GM21825 (cell line): ENCODE measurements around the gene ARHGAP44.
"Not testable (repeated sequence)": the region's sequence is repeated elsewhere in the genome, so short reads cannot be mapped to it uniquely, and the experiment has no call there.

ENCODE experiments used
- ATAC-seq: cut with Tn5 transposase; IDR thresholded peaks from one replicate; pipeline ENCODE4 v1.9.1; 2021; ENCODE audit warnings: mild to moderate bottlenecking, moderate library complexity; ENCODE audit not compliant: unreplicated experiment

The ARHGAP44 gene

GRCh38 chr17:12814718-12815117, 25.4 kb downstream of the ARHGAP44 start:
- ATAC-seq: no peak

GRCh38 chr17:12815642-12816141, 26.4 kb downstream of the ARHGAP44 start:
- peak; percentile 98 for ATAC-seq

GRCh38 chr17:12821376-12821940, 32.2 kb downstream of the ARHGAP44 start:
- no peak for ATAC-seq

GRCh38 chr17:12826431-12826830, 37.1 kb downstream of the ARHGAP44 start:
- no peak for ATAC-seq

- ATAC-seq: no peak
These were observed 41.5 kb downstream of the ARHGAP44 start for GRCh38 chr17:12830777-12831247.

- ATAC-seq: no peak
These were observed 42.5 kb downstream of the ARHGAP44 start for GRCh38 chr17:12831839-12832238.

GRCh38 chr17:12839042-12839441, 49.7 kb downstream of the ARHGAP44 start:
- no peak for ATAC-seq

- ATAC-seq: no peak
These were observed 53.6 kb downstream of the ARHGAP44 start for GRCh38 chr17:12842936-12843335.

GRCh38 chr17:12850996-12851395, 61.7 kb downstream of the ARHGAP44 start:
- no peak for ATAC-seq

- ATAC-seq: no peak
These were observed 62.7 kb downstream of the ARHGAP44 start for GRCh38 chr17:12851901-12852435.

- ATAC-seq: no peak
These were observed 64.6 kb downstream of the ARHGAP44 start for GRCh38 chr17:12853921-12854320.

GRCh38 chr17:12856416-12856815, 67.1 kb downstream of the ARHGAP44 start:
- ATAC-seq: no peak

- ATAC-seq: no peak
These were observed 68.3 kb downstream of the ARHGAP44 start for GRCh38 chr17:12857592-12857991.

GRCh38 chr17:12859520-12859919, 70.2 kb downstream of the ARHGAP44 start:
- ATAC-seq: no peak

- no peak for ATAC-seq
These were observed 76.5 kb downstream of the ARHGAP44 start for GRCh38 chr17:12865769-12866168.

GRCh38 chr17:12866244-12866643, 76.9 kb downstream of the ARHGAP44 start:
- ATAC-seq: no peak

GRCh38 chr17:12867726-12868125, 78.4 kb downstream of the ARHGAP44 start:
- no peak for ATAC-seq

GRCh38 chr17:12873415-12874125, 84.3 kb downstream of the ARHGAP44 start:
- ATAC-seq: not testable (repeated sequence)

- ATAC-seq: no peak
These were observed 88.8 kb downstream of the ARHGAP44 start for GRCh38 chr17:12877953-12878669.

- ATAC-seq: not testable (repeated sequence)
These were observed 89.8 kb downstream of the ARHGAP44 start for GRCh38 chr17:12879096-12879495.

GRCh38 chr17:12883472-12883871, 94.2 kb downstream of the ARHGAP44 start:
- ATAC-seq: no peak
